Renal cortical epithelial cell (primary cell): ENCODE measurements around the gene CSNK1A1. TPM values are rescaled to one million over a fixed set of nuclear protein-coding genes. Genes with fewer than 3 reads are reported as not detected.
A peak's percentile ranks its signal among the peaks of the same experiment; 100 is the strongest.
"Not testable (repeated sequence)": the region's sequence is repeated elsewhere in the genome, so short reads cannot be mapped to it uniquely, and the experiment has no call there.

ENCODE experiments used
- DNase-seq: peaks from one replicate; pipeline ENCODE4 v3.0.0-alpha.2; 2011; ENCODE audit warnings: low read depth
- total RNA-seq: library from RNA; depleted of rRNA; stranded (reverse); fragments of >200 nt; gene quantifications from 2 replicates; pipeline ENCODE4 v1.2.3, GENCODE V29; 2014

Gene CSNK1A1
- total RNA-seq, 1 donor from 2014 or later: 316 TPM

GRCh38 chr5:149572576-149573231 is 21.5 kb upstream of the CSNK1A1 start:
- no peak for DNase-seq

- DNase-seq: no peak
These were observed 20.9 kb upstream of the CSNK1A1 start for GRCh38 chr5:149572170-149572569.

GRCh38 chr5:149567226-149567625 is 16.0 kb upstream of the CSNK1A1 start:
- DNase-seq: no peak

GRCh38 chr5:149564542-149565140 is 13.4 kb upstream of the CSNK1A1 start:
- DNase-seq: peak; percentile 78

GRCh38 chr5:149563466-149563865 is 12.2 kb upstream of the CSNK1A1 start:
- DNase-seq: no peak

GRCh38 chr5:149561848-149562247 is 10.6 kb upstream of the CSNK1A1 start:
- DNase-seq: peak; percentile 98

GRCh38 chr5:149559706-149560105 is 8.5 kb upstream of the CSNK1A1 start:
- DNase-seq: no peak

- no peak for DNase-seq
These were observed 1.4 kb upstream of the CSNK1A1 start for GRCh38 chr5:149552553-149553160.

- DNase-seq: no peak
These were observed 827 bp upstream of the CSNK1A1 start for GRCh38 chr5:149552038-149552494.

GRCh38 chr5:149550594-149551226 is 529 bp downstream of the CSNK1A1 start:
- no peak for DNase-seq

GRCh38 chr5:149550268-149550583 is 1.0 kb downstream of the CSNK1A1 start:
- peak; percentile 76 for DNase-seq

GRCh38 chr5:149549461-149550267 is 1.6 kb downstream of the CSNK1A1 start:
- DNase-seq: peak; percentile 57

- peak; percentile 35 for DNase-seq
These were observed 4.3 kb downstream of the CSNK1A1 start for GRCh38 chr5:149546974-149547373.

GRCh38 chr5:149545327-149545726 is 5.9 kb downstream of the CSNK1A1 start:
- DNase-seq: no peak

- no peak for DNase-seq
These were observed 7.2 kb downstream of the CSNK1A1 start for GRCh38 chr5:149544028-149544420.

GRCh38 chr5:149543361-149544027 is 7.7 kb downstream of the CSNK1A1 start:
- DNase-seq: no peak

GRCh38 chr5:149541893-149542292 is 9.3 kb downstream of the CSNK1A1 start:
- DNase-seq: no peak

GRCh38 chr5:149540089-149540488 is 11.2 kb downstream of the CSNK1A1 start:
- DNase-seq: no peak

- DNase-seq: peak; percentile 78
These were observed 13.8 kb downstream of the CSNK1A1 start for GRCh38 chr5:149537374-149537975.

- not testable (repeated sequence) for DNase-seq
These were observed 15.5 kb downstream of the CSNK1A1 start for GRCh38 chr5:149535787-149536186.

- DNase-seq: no peak
These were observed 18.8 kb downstream of the CSNK1A1 start for GRCh38 chr5:149532413-149532812.
